OCI-LY3 (cell line): Measurements from ENCODE around the gene TRDMT1.

ENCODE experiments used
- CTCF ChIP-seq: fragments of 200-600, 300-600 bp; sonication (generic); IDR thresholded peaks from 2 replicates; pipeline ENCODE4 v1.5.1; 2014; ENCODE audit warnings: antibody characterized with exemption, low read length, low read depth
- EZH2phosphoT487 ChIP-seq: fragments of 200-600 bp; shearing (Covaris generic); IDR thresholded peaks from 2 replicates; pipeline ENCODE4 v1.6.1; 2018; ENCODE audit warnings: antibody characterized with exemption, mixed run types, low read depth

DNA sequence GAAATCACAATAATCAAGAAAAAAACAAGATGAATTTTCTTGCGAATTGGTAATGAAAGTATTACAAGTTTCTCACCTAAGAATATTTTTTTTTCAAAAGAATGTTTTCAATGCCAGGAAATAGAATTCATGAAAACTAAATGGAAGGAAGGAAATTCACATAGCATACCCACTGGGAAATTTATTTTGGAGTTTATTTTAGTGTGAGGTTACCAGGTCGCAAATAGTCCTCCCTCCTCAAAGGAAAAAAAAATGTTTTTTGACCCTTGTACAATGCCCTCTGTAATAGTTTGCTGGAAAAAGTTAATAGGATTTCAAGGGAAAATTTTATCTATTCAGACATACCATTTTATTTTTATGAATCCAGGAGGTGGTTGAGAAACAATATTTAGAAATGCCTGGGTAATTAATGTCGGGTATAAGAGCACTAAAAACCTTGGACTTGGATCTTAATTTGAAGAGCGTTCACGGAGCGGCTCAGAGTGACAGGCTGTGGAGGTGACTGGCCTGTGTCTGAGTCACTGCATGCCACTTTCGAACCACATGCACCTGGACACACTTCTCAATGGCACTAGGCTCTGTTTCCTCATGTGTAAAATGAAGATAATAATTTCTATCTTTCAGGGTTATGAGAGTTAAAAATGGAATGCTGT lies 100.1 kb downstream of the TRDMT1 start:
- no peak for TF ChIP-seq CTCF
- no peak for TF ChIP-seq EZH2phosphoT487
